Ecto neural progenitor cell (in vitro differentiated cells): ENCODE measurements around the gene PEX11B.
A peak's percentile ranks its signal among the peaks of the same experiment; 100 is the strongest.

Source experiments
- DNase-seq: peaks from one replicate; pipeline ENCODE4 v3.0.0-alpha.2; 2018; ENCODE audit warnings: low spot score

Gene PEX11B, protein sequence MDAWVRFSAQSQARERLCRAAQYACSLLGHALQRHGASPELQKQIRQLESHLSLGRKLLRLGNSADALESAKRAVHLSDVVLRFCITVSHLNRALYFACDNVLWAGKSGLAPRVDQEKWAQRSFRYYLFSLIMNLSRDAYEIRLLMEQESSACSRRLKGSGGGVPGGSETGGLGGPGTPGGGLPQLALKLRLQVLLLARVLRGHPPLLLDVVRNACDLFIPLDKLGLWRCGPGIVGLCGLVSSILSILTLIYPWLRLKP

DNA sequence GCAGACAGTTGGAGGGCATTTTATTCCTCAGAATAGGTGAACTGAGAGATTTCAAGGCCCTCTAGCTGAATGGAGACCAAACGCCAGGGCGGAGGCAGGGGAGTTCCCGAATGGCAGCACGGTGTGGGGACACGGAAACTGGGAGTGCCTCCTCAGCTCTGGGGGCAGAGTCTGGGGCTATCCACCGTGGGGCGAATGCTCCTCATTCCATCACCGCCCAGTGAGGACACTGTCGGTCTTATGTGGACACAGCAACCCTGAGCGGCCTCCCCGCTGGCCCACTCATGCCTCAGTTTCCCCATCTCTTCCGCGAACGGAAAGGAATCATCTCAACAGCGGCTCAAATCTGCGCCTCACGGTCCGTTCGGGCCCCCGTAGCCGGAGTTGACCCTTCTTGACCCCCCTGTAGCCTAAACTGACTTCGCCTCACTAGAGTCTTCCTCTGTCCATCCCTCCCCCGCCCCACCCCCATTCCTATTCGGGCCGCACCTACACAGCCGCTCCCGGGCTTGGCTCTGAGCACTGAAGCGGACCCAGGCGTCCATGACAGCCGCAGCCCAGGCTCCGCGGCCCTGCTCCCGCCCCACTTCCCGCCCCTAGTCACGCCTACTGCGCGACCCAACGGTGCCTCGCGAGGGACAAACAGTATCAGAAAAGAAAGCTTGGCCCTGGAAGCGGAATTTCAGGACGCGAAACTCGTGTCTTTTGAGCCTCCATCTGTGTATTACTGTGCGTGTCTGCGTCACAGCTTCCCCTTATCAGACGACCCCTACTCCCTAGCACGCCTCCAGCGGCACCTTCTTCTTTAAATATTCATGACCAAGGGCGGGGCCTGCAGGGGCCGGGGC is at the start of gene PEX11B:
TSS of gene PEX11B (minus strand) at position 574 of the 848 bp plus-strand sequence. CDS start at position 545, 29 bp downstream.
- DNase-seq = peak; percentile 88

DNA sequence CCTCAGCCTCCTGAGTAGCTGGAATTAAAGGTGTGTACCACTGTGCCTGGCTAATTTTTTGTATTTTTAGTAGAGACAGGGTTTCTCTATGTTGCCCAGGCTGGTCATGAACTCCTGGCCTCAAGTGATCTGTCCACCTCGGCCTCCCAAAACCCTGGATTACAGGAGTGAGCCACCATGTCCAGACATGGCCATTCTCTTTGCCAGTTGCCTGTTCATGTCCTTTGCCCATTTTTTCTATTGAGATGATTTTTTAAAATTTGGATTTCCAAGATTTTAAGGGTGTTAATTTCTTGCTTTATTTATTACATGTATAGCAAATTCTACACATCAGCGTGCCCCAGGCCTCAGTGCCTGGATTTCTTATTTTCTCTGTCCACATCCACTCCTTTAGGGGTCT is 48.8 kb upstream of the PEX11B start:
- DNase-seq = no peak

DNA sequence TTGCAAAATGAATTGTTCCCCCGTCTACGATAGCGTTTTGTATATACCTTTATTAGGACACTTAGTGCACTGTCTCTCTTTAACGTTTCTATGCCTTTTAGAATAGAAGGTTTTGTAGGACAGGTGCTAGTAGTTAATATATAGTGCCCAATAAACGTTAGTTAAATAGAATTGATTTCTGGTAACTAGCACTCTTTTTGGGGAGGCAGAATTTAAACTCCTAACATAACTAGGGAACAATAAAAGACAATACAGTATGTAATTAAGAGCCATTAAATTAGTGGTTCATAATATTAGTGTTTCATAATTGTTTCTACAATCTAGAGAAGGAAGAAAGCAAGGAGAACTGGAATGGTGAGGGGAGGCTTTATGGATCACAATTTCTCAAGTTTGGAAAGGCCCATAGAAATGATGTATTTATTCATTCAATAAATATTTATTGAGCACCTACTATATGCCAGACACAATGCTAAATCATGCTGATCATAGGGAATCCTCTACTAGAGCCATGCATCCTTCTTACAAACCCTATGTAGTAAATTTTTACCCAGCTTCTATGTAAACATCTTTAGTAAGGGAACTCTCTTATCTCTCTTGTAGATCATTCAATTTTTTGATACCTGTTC is 46.7 kb upstream of the PEX11B start:
- no peak for DNase-seq

DNA sequence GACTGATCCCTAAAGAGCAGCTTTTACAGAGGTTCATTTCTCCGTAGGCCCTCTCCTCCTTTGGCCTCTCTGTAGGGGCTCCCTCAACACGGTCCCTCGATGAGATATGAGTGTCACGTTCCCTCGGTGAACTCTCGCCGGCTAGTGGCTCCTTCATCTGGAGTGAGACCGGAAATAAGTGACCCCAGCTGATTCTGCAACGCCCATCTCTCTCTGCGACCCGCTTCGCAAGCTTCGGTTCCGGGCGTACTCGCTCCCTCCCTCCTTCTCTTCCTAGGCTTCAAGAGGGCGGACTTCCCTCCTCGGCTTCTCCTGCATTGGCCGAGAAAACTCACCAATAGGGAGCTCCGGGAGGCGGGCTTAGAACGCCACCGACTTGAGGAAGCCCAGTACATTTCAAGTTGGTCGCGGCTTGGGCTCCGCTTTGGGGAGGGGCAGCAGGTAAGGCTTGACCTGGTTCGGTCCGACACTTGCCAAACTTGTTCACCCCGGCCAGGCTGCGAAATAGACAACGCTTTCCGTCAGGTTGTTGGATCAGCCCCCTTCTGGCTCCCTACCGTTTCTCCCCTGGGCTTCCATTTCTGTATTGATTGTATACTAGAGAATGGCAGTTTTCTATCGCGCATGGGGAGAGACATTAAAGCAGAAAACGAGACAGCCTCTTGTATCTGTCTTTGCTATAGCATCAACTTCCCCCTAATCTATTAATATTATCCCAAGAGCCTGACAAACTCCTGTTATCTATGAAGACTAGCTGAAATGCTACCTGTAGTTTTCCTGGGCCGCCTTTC is 46.0 kb upstream of the PEX11B start, which contains the start of the genes ANKRD34A and POLR3GL:
TSS of gene ANKRD34A (minus strand) at position 248 of the 791 bp plus-strand sequence. CDS start 2,816 bp downstream, outside the sequence.
TSS of gene POLR3GL (plus strand) at position 363 of the 791 bp plus-strand sequence. CDS start 10,176 bp downstream, outside the sequence.
- DNase-seq = peak; percentile 93

DNA sequence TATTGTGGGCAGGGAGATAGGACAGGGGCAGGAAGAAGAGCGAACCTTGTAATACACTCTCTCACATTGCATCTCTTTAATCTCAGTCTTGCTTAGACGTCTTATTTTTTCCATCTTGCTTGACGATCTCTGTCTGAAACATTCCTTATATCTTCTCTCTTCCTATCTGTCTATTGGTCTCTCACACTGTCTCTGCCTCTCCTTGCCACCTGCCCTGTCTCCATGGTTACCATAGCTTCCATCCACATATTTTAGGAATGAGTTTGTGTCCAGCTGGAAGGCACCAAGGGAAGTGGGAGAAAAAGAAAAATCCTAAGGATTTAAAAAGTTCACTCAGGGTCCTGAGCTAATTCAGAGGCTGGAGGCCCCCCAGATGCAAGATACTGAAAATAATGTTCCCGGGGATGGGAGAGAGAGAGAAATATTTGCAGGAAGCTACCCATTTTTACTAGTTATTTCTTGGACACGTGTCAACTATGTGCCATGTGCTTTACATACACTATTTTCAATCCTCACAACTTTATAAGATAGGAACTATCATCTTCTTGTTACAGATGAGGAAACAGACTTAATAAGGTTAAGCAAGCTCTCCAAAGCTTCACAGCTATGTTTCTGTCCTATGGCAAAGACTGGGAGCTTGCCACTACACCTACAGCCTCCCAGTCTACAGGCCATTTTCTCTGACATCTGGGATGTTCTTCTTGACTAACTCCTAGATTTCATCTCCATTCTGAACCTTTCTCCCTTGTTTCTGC is 44.9 kb upstream of the PEX11B start:
- no peak for DNase-seq

DNA sequence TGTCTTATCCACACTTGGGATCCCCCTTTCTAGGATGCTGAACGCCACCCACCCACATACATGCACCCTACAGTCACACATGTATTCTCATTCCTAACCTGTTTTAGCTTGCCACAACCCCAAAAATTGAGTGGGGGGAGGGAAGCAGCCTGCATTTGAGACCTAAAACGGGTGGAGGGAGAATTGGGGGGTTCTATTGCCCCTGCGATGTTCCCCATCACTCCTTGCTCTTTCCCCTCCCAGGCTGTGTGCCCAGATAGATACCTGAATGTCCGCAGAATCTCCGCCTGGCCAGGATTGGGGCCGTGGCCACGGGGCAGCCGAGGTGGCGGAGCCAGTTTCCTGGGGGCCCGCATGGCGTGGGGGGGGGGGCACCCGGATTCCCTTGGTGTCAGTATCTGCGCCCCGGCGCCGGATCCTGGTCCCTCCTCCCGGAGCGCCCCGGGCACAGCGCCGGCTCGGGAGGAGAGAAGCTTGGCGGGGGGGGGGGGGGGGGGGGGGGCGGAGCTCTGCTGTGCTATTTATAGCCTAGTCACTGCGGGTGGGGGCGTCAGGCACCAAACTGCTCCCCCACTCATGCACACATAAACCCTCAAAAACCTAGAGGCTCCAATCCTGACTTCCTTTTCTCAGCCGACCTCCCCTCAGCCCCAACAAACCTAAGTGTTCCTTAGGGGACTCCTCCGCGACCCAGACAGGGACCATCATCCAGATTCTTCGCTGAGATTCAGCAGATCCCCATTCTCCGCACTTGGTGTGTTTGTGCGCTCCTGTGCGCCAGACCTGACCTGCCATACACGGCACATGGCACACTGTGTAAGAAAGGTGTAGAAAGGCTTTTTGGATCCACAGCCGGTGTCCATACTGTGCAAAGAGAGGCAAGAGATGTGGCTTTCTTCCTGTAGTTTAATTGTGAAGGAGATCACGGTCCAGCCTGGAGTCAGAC is 43.9 kb upstream of the PEX11B start:
- peak; percentile 53 for DNase-seq

DNA sequence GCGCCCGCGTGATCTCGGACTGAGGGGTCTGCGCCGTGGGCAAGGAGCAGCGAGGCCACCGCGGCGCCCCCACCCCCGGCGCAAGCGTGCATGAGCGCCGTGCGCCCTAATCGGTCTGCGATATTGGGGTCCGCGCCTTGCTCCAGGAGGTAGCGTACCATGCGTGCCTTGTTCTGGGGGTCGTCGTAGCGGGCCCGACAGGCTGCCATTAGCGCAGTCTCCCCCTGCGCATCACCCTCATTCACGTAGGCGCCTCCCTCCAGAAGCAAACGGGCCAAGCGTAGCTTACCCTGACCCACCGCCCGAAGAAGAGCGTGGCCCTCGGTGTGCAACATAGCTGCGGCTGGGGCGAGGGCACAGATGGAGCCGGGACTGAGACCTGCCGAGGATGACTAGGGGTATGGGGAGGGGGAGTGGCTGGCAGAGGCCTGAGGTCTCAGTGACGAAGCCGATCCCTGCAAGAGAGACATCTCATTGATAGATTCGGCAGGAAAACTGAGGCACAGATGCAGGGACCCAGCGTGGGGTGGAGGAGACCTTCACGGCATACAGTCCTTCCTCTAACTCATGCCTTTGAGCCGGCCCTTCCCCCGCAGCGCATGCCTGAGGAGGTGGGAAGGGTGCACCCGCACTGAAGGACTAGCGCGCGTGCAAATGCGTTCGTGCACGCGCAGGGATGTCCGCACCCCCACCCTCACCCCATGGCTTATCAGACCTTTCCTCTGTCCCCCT is 43.1 kb upstream of the PEX11B start:
- DNase-seq = peak; percentile 53

DNA sequence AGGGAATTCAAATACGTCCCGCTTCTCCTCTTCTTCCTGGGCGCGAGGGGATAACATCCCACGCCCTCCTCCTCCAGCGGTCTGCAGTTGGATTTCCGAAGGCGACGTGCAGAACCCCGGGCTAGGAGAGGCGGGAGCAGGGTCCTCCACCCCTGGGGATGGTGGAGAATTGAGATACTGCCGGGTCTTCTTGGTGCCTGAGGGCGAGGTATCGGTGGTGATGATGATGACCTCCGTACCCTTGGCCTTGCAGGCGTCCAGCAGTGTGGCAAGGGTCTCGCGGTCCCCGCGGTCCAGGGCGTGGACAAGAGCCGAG is 42.5 kb upstream of the PEX11B start:
- peak; percentile 49 for DNase-seq

DNA sequence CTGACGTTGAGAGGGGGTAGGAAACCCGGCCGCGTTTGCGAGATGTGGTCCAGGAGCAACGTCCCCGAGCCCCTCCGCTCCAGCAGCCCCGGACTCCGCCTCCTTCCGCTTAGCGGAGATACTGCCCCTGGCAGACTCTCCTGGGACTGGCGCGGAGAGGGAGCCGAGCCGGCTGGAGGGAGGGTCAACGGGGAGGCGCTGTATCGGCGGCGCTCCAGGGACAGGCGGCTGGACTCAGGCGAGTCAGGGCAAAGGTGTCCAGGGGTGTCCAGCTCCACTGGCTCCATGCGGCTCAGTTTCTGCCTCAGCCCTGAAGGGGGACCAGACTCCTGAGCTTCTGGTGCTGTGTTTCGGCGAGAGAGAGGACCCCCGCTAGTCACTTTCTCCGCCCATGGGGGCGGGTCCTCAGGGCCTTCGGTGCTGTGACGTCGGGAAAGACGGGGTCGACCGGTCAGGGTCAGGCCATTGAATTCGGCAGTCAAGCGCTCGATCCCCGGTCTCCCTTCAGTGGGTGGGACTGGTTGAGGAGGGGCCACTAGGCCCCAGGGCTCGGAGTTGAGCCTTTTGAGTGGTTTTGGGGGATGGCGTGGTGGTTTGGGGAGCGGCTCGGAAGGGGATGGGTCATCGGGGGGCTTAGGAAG is 42.1 kb upstream of the PEX11B start:
- peak; percentile 87 for DNase-seq

DNA sequence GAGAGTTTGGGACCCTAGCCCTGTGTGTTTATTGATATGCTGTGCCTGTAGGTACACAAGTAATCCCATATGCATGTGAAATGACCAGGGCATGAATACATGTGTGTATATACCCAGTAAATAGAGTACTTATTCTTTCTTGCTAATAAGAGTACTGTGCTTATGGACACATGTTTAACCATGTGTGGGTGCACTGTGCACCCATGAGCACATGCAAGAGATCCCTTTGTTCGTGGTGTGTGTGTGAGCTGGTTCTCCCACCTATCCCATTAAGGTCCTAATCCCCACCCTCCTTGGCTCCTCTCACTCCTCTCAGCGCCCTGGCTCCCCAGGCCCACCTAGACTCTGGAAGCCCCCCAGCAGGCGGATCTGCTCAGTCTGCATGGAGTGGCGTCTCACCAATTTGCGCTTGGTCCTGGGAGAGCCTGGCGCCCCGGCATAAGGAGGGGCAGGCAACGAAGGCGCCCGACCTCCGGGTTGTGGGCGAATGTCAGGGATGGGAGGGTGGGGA is 41.5 kb upstream of the PEX11B start:
- DNase-seq = no peak

DNA sequence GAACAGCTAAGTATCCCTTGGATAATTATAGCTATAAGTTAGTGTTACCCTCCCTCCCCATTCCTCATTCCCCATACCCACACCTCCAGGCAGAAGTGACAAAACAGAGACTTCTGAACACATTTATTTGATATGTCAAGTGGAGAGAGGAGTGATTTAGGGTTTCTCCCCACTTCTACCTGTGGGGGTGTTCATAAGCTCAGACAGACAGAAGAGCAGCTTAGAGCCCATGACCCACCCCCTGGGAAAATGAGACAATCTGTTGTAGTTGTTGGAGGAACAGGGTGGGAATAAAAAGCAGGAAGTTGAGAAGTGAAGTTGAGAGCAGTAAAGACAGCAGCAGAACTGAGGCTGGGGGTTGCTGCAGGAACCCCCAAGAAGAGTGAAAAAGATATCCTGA is 40.8 kb upstream of the PEX11B start:
- DNase-seq = no peak

DNA sequence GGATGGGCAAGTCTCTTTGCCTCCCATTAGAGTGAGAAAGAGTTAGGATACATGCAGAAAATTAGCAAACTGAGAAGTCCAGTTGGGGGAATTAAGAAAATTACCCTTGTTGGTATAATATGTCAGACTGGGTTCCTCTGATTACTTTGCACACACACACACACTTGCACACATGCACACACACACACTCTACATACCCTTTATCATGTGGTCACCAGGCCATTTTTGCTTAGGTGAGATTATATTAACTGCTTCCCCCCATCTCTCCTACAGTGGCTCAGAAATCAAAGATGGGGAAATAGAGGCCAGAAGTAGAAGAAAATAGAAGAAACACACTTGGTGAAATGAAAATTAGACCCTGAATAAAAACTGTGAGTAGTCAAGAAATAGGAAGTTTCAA is 40.2 kb upstream of the PEX11B start:
- DNase-seq = no peak

DNA sequence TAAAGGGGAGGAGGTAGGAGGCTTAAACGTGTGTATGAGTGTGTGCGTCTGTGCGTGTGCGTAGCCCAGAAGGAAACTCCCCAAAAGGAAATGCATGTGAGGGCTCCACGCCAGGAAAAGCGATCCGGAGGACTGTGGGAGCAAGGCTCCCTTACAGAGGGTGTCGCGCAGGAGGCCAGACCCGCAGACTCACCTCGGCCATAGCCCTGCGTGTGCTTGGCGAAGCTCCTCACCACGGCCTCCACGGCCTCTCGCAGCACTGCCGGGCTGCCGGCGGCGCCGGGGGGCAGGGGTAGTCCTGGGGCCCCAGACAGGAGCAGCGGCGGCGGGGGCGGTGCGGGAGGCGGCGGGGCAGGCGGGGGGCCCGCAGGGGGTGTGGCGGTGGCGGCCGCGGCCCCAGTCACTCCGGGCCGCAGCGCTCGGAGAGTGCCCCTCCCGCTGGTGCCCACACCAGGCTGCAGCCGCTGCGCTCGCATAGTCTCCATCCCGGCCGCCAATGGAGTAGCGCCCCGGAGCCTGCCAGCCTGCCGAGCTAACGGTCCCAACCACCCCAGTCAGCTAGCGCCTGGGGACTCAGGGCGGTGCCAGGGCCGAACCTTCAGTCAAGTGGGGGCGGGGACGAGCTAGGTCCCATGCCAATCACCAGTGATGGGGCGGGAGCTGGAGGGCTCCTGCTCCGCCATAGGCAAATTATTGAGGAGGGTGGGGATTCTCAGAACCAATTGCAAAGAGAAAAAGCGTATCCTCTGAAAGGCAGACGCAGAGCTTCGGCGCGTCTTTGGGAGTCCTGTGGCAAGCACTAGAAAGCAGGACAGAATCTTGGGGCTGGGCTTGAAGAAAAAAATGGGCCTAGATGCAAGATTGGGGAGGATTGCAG is 39.2 kb upstream of the PEX11B start, which contains the start of gene LIX1L:
TSS of gene LIX1L (minus strand) at position 575 of the 877 bp plus-strand sequence. CDS start at position 485, 90 bp downstream.
- peak; percentile 94 for DNase-seq

DNA sequence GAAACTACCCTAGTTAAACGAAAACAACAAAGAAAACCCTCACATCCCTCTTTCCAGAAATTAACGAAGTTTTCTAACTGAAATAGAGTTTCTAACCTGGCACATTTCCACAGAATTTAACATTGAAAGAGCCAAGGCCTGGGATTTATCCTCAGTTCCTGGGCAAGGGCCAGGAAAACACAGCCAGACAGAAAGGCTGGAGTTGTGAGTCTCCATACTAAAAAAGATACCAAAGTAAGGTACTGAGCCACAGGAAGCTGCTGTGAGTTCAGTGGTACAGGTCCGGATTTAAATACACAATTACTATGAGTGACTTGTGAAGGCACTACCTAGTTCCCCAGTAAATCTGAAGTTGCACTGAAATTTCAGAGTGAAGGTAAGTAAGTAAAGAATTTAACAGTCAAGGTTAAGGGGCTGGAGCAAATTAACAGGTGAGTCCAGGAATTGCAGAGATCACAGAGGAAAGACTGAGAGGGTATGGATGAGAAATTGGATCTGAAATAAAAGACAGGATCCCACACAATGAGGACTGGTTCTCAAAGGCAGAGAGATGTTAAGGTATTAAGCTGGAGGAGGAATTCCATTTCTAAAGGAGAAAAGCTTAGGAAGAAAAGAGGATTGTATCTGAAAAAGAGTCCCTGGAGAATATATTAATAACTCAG is 38.4 kb upstream of the PEX11B start:
- no peak for DNase-seq

DNA sequence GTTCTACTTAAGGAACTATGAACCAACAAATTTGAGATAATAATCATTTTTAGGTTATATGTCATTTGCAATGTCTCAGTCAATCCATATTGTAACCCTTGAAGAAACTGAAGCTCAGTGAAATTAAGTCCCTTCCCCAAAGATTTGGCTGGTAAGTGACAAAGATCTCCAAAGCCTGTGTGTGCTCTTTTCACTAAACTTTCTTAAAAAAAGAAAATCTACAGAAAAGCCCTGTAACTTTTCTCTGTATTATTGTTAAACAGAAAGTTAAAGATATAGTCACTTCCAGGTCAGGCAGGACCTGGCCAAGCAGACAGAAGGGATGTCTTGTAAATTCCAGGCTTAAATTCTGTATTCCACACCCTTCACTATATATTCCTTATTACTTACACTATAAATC is 37.8 kb upstream of the PEX11B start:
- no peak for DNase-seq

DNA sequence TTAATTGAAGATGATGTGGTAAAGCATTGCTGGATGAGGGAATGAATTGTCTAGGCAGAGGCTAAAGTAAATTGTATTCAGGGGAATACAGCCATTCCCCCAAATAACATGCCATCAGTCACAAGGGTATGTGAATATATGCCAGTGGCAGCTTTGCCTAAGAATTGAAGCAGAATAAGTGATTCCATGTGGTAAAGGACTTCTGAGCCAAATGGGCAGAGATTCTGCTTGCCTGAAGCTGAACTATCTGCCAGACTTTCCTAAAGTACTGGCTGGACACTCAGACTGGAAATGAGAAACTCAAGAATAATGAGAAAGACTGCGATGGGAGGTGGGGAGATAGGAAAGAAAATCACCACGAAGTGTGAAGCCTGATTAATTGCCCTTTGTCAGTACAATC is 36.9 kb upstream of the PEX11B start:
- no peak for DNase-seq

DNA sequence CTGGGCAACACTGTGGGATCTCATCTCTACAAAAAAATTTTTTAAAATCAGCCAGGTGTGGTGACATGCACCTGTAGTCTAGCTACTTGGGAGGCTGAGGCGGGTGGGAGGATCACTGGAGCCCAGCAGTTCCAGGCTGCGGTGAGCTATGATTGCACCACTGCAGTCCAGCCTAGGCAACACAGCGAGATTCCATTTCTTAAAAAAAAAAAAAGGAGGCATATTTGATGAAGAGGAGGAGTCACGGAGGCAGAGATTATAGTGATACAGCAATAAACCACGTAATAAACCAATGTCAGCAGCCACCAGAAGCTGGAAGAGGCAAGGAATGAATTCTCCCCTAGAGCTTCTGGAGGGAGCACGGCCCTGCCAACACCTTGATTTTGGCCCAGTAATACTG is 35.3 kb upstream of the PEX11B start:
- DNase-seq = no peak
